SK-N-SH (cell line): ENCODE measurements around the gene GRM7. TPM values are rescaled to one million over a fixed set of nuclear protein-coding genes. Genes with fewer than 3 reads are reported as not detected.

Experiments
- CTCF ChIA-PET: fragments of 300-600, 350-600 bp; formaldehyde crosslinking; extraction: SDS; loops from one replicate; lab custom pipeline; 2021; lab: Yijun Ruan, JAX
- POLR2A ChIA-PET: fragments of 350-600 bp; sonication (Branson Sonifier 250); formaldehyde crosslinking; extraction: SDS; loops from one replicate; lab custom pipeline; 2020; ENCODE audit warnings: antibody characterized with exemption, inconsistent platforms; lab: Yijun Ruan, JAX
- DNase-seq: peaks from one replicate; pipeline ENCODE4 v3.0.0; 2012
- H2AFZ ChIP-seq: fragments of 200-600 bp; sonication (generic); 2 replicates; pipeline ENCODE4 v1.8.1; 2016; ENCODE audit warnings: antibody characterized with exemption, mild to moderate bottlenecking, low read depth
- H3F3A ChIP-seq: fragments of 200-600 bp; sonication (generic); replicated peaks from 2 replicates; pipeline ENCODE3; 2016; ENCODE audit warnings: antibody characterized with exemption, mild to moderate bottlenecking; ENCODE audit not compliant: insufficient read depth
- H3K27ac ChIP-seq, 2 experiments: fragments of 200-500 bp in 1 of 2; fragments of 200-600 bp in 1 of 2; sonication (Bioruptor generic) in 1 of 2; sonication (generic), shearing (Covaris generic) in 1 of 2; 2 replicates each; pipeline versions ENCODE4 v1.5.1 to v1.6.1; 2014 to 2016; ENCODE audit warnings: low read depth in 2 of 2, inconsistent platforms in 1 of 2, low read length in 1 of 2, mild to moderate bottlenecking in 1 of 2, mixed read lengths in 1 of 2
- H3K27me3 ChIP-seq: fragments of 200-600 bp; sonication (generic), shearing (Covaris generic); 2 replicates; pipeline ENCODE4 v1.6.1; 2016; ENCODE audit warnings: mixed run types; ENCODE audit not compliant: insufficient read depth
- H3K36me3 ChIP-seq, 2 experiments: fragments of 200-500 bp in 1 of 2; fragments of 200-600 bp in 1 of 2; sonication (Bioruptor generic) in 1 of 2; sonication (generic) in 1 of 2; replicated peaks in 1 of 2; 2 replicates each; pipeline versions ENCODE3 to v1.5.1; 2014 to 2016; ENCODE audit warnings: low read length in 1 of 2, mild to moderate bottlenecking in 1 of 2; ENCODE audit not compliant: insufficient read depth in 2 of 2, control insufficient read depth in 1 of 2
- H3K4me1 ChIP-seq, 2 experiments: fragments of 200-500 bp in 1 of 2; fragments of 200-600 bp in 1 of 2; sonication (Bioruptor generic) in 1 of 2; sonication (generic), shearing (Covaris generic) in 1 of 2; 2 replicates each; pipeline versions ENCODE4 v1.5.1 to v1.6.1; 2014 to 2016; ENCODE audit warnings: low read depth in 1 of 2, low read length in 1 of 2, mixed run types in 1 of 2; ENCODE audit not compliant: insufficient read depth in 2 of 2, control insufficient read depth in 1 of 2
- H3K4me2 ChIP-seq: fragments of 200-600 bp; sonication (generic), shearing (Covaris generic); 2 replicates; pipeline ENCODE4 v1.6.1; 2017; ENCODE audit warnings: mixed run types
- H3K4me3 ChIP-seq, 2 experiments: fragments of 200-500 bp in 1 of 2; fragments of 200-600 bp in 1 of 2; sonication (Bioruptor generic) in 1 of 2; sonication (generic), shearing (Covaris generic) in 1 of 2; 2 replicates each; pipeline versions ENCODE4 v1.5.1 to v1.8.1; 2014 to 2016; ENCODE audit warnings: low read depth in 2 of 2, inconsistent platforms in 1 of 2, low read length in 1 of 2, mild to moderate bottlenecking in 1 of 2, mixed read lengths in 1 of 2, moderate library complexity in 1 of 2
- H3K79me2 ChIP-seq: fragments of 200-600 bp; sonication (generic); 2 replicates; pipeline ENCODE4 v1.8.1; 2017; ENCODE audit warnings: mild to moderate bottlenecking; ENCODE audit not compliant: insufficient read depth
- H3K9ac ChIP-seq: fragments of 200-600 bp; sonication (generic); 2 replicates; pipeline ENCODE4 v1.6.1; 2017; ENCODE audit warnings: mixed run types
- H3K9me2 ChIP-seq: fragments of 200-600 bp; sonication (generic); 2 replicates; pipeline ENCODE4 v1.6.1; 2017; ENCODE audit warnings: mixed run types
- H3K9me3 ChIP-seq: fragments of 200-600 bp; sonication (generic); 2 replicates; pipeline ENCODE4 v1.6.1; 2017; ENCODE audit warnings: mixed run types, mild to moderate bottlenecking, moderate library complexity
- H4K20me1 ChIP-seq: fragments of 200-600 bp; sonication (generic); 2 replicates; pipeline ENCODE4 v1.6.1; 2017; ENCODE audit warnings: mild to moderate bottlenecking, mixed run types; ENCODE audit not compliant: insufficient read depth
- CHD2 ChIP-seq: fragments of 150-350 bp; IDR thresholded peaks from 2 replicates; pipeline ENCODE4 v1.6.1; 2018; ENCODE audit warnings: low read length; ENCODE audit not compliant: partially characterized antibody
- ELF1 ChIP-seq: IDR thresholded peaks from 2 replicates; pipeline ENCODE4 v1.4.0; 2012
- EP300 ChIP-seq, 2 experiments: IDR thresholded peaks; 2 replicates each; pipeline versions ENCODE4 v1.4.0 to v1.6.1; 2012; ENCODE audit warnings: borderline replicate concordance in 1 of 2, low read depth in 1 of 2, low read length in 1 of 2
- FOXM1 ChIP-seq: IDR thresholded peaks from 2 replicates; pipeline ENCODE4 v1.4.0; 2012; ENCODE audit warnings: low read depth, mild to moderate bottlenecking
- GABPA ChIP-seq: IDR thresholded peaks from 2 replicates; pipeline ENCODE4 v1.4.0; 2012; ENCODE audit warnings: low read depth, mild to moderate bottlenecking
- MEF2A ChIP-seq: IDR thresholded peaks from 2 replicates; pipeline ENCODE4 v1.4.0; 2012; ENCODE audit warnings: low read depth, borderline replicate concordance
- NRF1 ChIP-seq: IDR thresholded peaks from 2 replicates; pipeline ENCODE4 v1.6.1; 2012; ENCODE audit warnings: low read depth, mild to moderate bottlenecking, low read length
- POLR2AphosphoS5 ChIP-seq: IDR thresholded peaks from 2 replicates; pipeline ENCODE4 v1.6.1; 2012; ENCODE audit warnings: low read depth, low read length
- RFX5 ChIP-seq: IDR thresholded peaks from 2 replicates; pipeline ENCODE4 v1.6.1; 2012; ENCODE audit warnings: mild to moderate bottlenecking, improper control_type of control experiment, low read length
- RXRA ChIP-seq: IDR thresholded peaks from 2 replicates; pipeline ENCODE4 v1.4.0; 2012; ENCODE audit warnings: low read depth, mild to moderate bottlenecking, borderline replicate concordance
- TAF1 ChIP-seq: IDR thresholded peaks from 2 replicates; pipeline ENCODE4 v1.6.1; 2012; ENCODE audit warnings: low read depth, mild to moderate bottlenecking, low read length, moderate library complexity, borderline replicate concordance
- TCF12 ChIP-seq: IDR thresholded peaks from 2 replicates; pipeline ENCODE4 v1.4.0; 2012
- TEAD4 ChIP-seq: IDR thresholded peaks from 2 replicates; pipeline ENCODE4 v1.4.0; 2012; ENCODE audit warnings: mild to moderate bottlenecking, borderline replicate concordance; ENCODE audit not compliant: insufficient read depth
- WGBS: methylation state at CpG from one replicate; pipeline ENCODE4 v1.1.6; 2017; ENCODE audit warnings: low lambda C conversion rate; 5-methylcytosine and 5-hydroxymethylcytosine counted together
- polyA plus RNA-seq, 3 experiments: library from polyadenylated mRNA; depleted of rRNA; stranded (reverse); fragments of >200 nt; gene quantifications; 2 replicates each; pipeline ENCODE4 v1.2.3, GENCODE V29; 2012
- TF ChIP-seq, protein P1 (sequence below): fragments of 200-600 bp; sonication (generic); IDR thresholded peaks from 2 replicates; pipeline ENCODE4 v1.6.1; 2017; ENCODE audit warnings: antibody characterized with exemption, mild to moderate bottlenecking, moderate library complexity
- TF ChIP-seq, protein P2 (sequence below): IDR thresholded peaks from 2 replicates; pipeline ENCODE4 v1.6.1; 2012; ENCODE audit warnings: mild to moderate bottlenecking, low read depth, low read length, moderate library complexity
- TF ChIP-seq, protein P3 (sequence below): IDR thresholded peaks from 2 replicates; pipeline ENCODE4 v1.4.0; 2012; ENCODE audit warnings: low read depth, borderline replicate concordance
- TF ChIP-seq, protein P4 (sequence below): IDR thresholded peaks from 2 replicates; pipeline ENCODE4 v1.4.0; 2012; ENCODE audit warnings: low read depth, borderline replicate concordance
- TF ChIP-seq, protein P5 (sequence below): fragments of 150-350 bp; IDR thresholded peaks from 2 replicates; pipeline ENCODE4 v1.6.1; 2017; ENCODE audit warnings: antibody characterized with exemption, low read length, low read depth, borderline replicate concordance
- TF ChIP-seq, protein P6 (sequence below): IDR thresholded peaks from 2 replicates; pipeline ENCODE4; 2012

The GRM7 gene
- polyA plus RNA-seq, 1 of the 3 experiments (the other 2 are of a cell fraction) = 0.03 TPM

DNA sequence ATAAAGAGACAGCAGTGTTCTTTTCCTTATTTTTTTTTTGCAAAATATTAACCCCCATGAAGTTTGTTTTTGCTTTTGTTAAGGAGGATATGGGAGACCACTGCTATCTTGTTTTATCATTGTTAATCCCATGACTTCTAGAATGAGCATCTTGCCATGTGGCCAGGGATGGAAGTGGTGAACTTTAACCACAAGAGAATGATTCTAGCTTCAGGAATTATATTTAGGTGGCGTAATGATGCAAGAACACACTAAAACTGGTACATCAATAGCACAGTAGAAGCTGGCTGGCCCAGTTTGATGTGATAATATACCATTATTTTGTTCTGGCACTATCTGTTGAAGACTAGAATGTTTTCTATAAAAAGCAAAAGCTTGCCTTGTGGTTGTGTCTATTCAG lies 720.9 kb downstream of the GRM7 start:
- H3K4me1 ChIP-seq = peaks cover 0 to 13% of the 10 kb centered on the region in 2 experiments; a peak in 2 of 4 replicates
- no peak overlapping the region for H3K27ac ChIP-seq
- H3K27me3 ChIP-seq = no peaks in the 10 kb centered on the region
- no peak overlapping the region for H2AFZ ChIP-seq
- H3K4me3 ChIP-seq = no peak overlapping the region
- 21% methylated on average over 1 of the region's 1 CpG for WGBS
- TF ChIP-seq GABPA (no peak), POLR2AphosphoS5 (no peak), NRF1 (no peak), TCF12 (no peak), MEF2A (no peak), TEAD4 (no peak), EP300 (IDR thresholded peaks at IDR 0.05; ENCODE audit: borderline replicate concordance in 1 of 2, low read depth in 1 of 2, low read length in 1 of 2) (no peak), CHD2 (no peak), ELF1 (no peak), FOXM1 (no peak), TAF1 (no peak), RXRA (no peak), RFX5 (no peak)
- TF ChIP-seq, protein P1, sequence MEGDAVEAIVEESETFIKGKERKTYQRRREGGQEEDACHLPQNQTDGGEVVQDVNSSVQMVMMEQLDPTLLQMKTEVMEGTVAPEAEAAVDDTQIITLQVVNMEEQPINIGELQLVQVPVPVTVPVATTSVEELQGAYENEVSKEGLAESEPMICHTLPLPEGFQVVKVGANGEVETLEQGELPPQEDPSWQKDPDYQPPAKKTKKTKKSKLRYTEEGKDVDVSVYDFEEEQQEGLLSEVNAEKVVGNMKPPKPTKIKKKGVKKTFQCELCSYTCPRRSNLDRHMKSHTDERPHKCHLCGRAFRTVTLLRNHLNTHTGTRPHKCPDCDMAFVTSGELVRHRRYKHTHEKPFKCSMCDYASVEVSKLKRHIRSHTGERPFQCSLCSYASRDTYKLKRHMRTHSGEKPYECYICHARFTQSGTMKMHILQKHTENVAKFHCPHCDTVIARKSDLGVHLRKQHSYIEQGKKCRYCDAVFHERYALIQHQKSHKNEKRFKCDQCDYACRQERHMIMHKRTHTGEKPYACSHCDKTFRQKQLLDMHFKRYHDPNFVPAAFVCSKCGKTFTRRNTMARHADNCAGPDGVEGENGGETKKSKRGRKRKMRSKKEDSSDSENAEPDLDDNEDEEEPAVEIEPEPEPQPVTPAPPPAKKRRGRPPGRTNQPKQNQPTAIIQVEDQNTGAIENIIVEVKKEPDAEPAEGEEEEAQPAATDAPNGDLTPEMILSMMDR = no peak
- TF ChIP-seq, protein P2, sequence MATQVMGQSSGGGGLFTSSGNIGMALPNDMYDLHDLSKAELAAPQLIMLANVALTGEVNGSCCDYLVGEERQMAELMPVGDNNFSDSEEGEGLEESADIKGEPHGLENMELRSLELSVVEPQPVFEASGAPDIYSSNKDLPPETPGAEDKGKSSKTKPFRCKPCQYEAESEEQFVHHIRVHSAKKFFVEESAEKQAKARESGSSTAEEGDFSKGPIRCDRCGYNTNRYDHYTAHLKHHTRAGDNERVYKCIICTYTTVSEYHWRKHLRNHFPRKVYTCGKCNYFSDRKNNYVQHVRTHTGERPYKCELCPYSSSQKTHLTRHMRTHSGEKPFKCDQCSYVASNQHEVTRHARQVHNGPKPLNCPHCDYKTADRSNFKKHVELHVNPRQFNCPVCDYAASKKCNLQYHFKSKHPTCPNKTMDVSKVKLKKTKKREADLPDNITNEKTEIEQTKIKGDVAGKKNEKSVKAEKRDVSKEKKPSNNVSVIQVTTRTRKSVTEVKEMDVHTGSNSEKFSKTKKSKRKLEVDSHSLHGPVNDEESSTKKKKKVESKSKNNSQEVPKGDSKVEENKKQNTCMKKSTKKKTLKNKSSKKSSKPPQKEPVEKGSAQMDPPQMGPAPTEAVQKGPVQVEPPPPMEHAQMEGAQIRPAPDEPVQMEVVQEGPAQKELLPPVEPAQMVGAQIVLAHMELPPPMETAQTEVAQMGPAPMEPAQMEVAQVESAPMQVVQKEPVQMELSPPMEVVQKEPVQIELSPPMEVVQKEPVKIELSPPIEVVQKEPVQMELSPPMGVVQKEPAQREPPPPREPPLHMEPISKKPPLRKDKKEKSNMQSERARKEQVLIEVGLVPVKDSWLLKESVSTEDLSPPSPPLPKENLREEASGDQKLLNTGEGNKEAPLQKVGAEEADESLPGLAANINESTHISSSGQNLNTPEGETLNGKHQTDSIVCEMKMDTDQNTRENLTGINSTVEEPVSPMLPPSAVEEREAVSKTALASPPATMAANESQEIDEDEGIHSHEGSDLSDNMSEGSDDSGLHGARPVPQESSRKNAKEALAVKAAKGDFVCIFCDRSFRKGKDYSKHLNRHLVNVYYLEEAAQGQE = no peak
- TF ChIP-seq, protein P3, sequence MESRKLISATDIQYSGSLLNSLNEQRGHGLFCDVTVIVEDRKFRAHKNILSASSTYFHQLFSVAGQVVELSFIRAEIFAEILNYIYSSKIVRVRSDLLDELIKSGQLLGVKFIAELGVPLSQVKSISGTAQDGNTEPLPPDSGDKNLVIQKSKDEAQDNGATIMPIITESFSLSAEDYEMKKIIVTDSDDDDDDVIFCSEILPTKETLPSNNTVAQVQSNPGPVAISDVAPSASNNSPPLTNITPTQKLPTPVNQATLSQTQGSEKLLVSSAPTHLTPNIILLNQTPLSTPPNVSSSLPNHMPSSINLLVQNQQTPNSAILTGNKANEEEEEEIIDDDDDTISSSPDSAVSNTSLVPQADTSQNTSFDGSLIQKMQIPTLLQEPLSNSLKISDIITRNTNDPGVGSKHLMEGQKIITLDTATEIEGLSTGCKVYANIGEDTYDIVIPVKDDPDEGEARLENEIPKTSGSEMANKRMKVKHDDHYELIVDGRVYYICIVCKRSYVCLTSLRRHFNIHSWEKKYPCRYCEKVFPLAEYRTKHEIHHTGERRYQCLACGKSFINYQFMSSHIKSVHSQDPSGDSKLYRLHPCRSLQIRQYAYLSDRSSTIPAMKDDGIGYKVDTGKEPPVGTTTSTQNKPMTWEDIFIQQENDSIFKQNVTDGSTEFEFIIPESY = no peak
- TF ChIP-seq, protein P4, sequence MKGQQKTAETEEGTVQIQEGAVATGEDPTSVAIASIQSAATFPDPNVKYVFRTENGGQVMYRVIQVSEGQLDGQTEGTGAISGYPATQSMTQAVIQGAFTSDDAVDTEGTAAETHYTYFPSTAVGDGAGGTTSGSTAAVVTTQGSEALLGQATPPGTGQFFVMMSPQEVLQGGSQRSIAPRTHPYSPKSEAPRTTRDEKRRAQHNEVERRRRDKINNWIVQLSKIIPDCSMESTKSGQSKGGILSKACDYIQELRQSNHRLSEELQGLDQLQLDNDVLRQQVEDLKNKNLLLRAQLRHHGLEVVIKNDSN = no peak
- TF ChIP-seq, protein P5, sequence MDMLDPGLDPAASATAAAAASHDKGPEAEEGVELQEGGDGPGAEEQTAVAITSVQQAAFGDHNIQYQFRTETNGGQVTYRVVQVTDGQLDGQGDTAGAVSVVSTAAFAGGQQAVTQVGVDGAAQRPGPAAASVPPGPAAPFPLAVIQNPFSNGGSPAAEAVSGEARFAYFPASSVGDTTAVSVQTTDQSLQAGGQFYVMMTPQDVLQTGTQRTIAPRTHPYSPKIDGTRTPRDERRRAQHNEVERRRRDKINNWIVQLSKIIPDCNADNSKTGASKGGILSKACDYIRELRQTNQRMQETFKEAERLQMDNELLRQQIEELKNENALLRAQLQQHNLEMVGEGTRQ = no peak
- TF ChIP-seq, protein P6, sequence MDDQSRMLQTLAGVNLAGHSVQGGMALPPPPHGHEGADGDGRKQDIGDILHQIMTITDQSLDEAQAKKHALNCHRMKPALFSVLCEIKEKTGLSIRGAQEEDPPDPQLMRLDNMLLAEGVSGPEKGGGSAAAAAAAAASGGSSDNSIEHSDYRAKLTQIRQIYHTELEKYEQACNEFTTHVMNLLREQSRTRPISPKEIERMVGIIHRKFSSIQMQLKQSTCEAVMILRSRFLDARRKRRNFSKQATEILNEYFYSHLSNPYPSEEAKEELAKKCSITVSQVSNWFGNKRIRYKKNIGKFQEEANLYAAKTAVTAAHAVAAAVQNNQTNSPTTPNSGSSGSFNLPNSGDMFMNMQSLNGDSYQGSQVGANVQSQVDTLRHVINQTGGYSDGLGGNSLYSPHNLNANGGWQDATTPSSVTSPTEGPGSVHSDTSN = no peak
- no peaks in the 10 kb centered on the region for H3K79me2 ChIP-seq
- H3K9ac ChIP-seq = no peak overlapping the region
- H3K9me2 ChIP-seq = no peaks in the 10 kb centered on the region
- ChIA-PET POLR2A (no interaction called here), CTCF (no interaction called here)
- no peak overlapping the region for H3K4me2 ChIP-seq
- DNase-seq = no peak
- no peaks in the 10 kb centered on the region; the same call in 1 of the 2 replicates for H3K9me3 ChIP-seq
- no peaks in the 10 kb centered on the region for H4K20me1 ChIP-seq
- H3F3A ChIP-seq = no peaks in the 10 kb centered on the region
- no peaks in the 10 kb centered on the region for H3K36me3 ChIP-seq
